ENCODE results near the gene LY6G5B.

DNA sequence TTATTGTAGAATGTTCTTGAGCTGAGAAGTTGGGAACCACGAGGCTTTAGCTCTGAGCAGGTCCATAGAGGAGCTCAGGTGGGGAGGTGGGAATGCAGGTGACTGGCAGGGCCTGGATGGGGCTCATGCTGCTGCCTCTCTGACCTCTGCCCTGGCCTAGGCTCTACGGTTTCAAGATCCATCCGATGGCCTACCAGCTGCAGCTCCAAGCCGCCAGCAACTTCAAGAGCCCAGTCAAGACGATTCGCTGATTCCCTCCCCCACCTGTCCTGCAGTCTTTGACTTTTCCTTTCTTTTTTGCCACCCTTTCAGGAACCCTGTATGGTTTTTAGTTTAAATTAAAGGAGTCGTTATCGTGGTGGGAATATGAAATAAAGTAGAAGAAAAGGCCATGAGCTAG, at the start of gene LY6G5B:
- TF ChIP-seq, protein P1, sequence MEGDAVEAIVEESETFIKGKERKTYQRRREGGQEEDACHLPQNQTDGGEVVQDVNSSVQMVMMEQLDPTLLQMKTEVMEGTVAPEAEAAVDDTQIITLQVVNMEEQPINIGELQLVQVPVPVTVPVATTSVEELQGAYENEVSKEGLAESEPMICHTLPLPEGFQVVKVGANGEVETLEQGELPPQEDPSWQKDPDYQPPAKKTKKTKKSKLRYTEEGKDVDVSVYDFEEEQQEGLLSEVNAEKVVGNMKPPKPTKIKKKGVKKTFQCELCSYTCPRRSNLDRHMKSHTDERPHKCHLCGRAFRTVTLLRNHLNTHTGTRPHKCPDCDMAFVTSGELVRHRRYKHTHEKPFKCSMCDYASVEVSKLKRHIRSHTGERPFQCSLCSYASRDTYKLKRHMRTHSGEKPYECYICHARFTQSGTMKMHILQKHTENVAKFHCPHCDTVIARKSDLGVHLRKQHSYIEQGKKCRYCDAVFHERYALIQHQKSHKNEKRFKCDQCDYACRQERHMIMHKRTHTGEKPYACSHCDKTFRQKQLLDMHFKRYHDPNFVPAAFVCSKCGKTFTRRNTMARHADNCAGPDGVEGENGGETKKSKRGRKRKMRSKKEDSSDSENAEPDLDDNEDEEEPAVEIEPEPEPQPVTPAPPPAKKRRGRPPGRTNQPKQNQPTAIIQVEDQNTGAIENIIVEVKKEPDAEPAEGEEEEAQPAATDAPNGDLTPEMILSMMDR (IDR thresholded peaks at IDR 0.05) = no peak
- TF ChIP-seq POLR2AphosphoS5 (IDR thresholded peaks at IDR 0.05) (no peak), POLR2A (IDR thresholded peaks at IDR 0.05) (no peak)

All from upper lobe of left lung (tissue), 4 donors.